HCT116 (cell line): Measurements from ENCODE around the gene TNKS2. TPM values are rescaled to one million over a fixed set of nuclear protein-coding genes. Genes with fewer than 3 reads are reported as not detected.

ENCODE experiments used
- ATAC-seq: fragments of 200-7000 bp; cut with Tn5 transposase; 2 replicates; pipeline ENCODE4 v1.9.1; 2020; ENCODE audit warnings: mild to moderate bottlenecking, moderate library complexity
- BruUV-seq: library from RNA; stranded (reverse); fragments of 400-500 nt; replicated peaks from 2 replicates; lab custom pipeline; 2021; lab: Mats Ljungman, UMichigan
- CTCF ChIA-PET: fragments of 300-600 bp; sonication (Branson Sonifier 250); formaldehyde crosslinking; loops from one replicate; lab custom pipeline; 2021; ENCODE audit warnings: antibody characterized with exemption; lab: Charles Lee
- POLR2A ChIA-PET: fragments of 300-600, 350-600 bp; sonication (Branson Sonifier 250); formaldehyde crosslinking; loops from one replicate; lab custom pipeline; 2021; ENCODE audit warnings: antibody characterized with exemption; lab: Charles Lee
- RAD21 ChIA-PET, 2 experiments: fragments of 300-600 bp; sonication (Branson Sonifier 250); formaldehyde crosslinking; loops; one replicate each; lab custom pipeline; 2023; ENCODE audit warnings: low total read pairs in 2 of 2; ENCODE audit not compliant: uncharacterized antibody in 2 of 2, unreplicated experiment in 2 of 2, low non-redundant PET in 1 of 2; lab: Charles Lee
- DNase-seq: peaks from one replicate; pipeline ENCODE4 v3.0.0-alpha.2; 2010; ENCODE audit warnings: low read depth, low spot score
- H2AFZ ChIP-seq: fragments of 200-600 bp; shearing (Covaris generic), sonication (generic); 2 replicates; pipeline ENCODE4 v1.6.1; 2017; ENCODE audit warnings: low read depth, mixed run types, mixed read lengths, antibody characterized with exemption, low read length; ENCODE audit not compliant: poor library complexity, severe bottlenecking
- H3K27ac ChIP-seq: 2 replicates; pipeline ENCODE4 v1.5.1; 2012; ENCODE audit warnings: low read depth, low read length
- H3K27me3 ChIP-seq: fragments of 200-600 bp; sonication (generic); 2 replicates; pipeline ENCODE4 v1.6.1; 2016; ENCODE audit warnings: mixed run types, low read length, mixed read lengths; ENCODE audit not compliant: insufficient read depth
- H3K36me3 ChIP-seq, 2 experiments: fragments of 200-500 bp in 1 of 2; fragments of 200-600 bp in 1 of 2; sonication (Bioruptor generic) in 1 of 2; sonication (generic) in 1 of 2; 2 replicates each; pipeline versions ENCODE4 v1.5.1 to v1.6.1; 2014 to 2016; ENCODE audit warnings: low read length in 2 of 2, inconsistent platforms in 1 of 2, mixed read lengths in 1 of 2, mixed run types in 1 of 2; ENCODE audit not compliant: insufficient read depth in 2 of 2, control insufficient read depth in 1 of 2
- H3K4me1 ChIP-seq, 2 experiments: fragments of 200-600 bp in 1 of 2; sonication (generic) in 1 of 2; 2 replicates each; pipeline versions ENCODE4 v1.5.1 to v1.6.1; 2012 to 2017; ENCODE audit warnings: low read length in 2 of 2, inconsistent platforms in 1 of 2, mild to moderate bottlenecking in 1 of 2, mixed read lengths in 1 of 2, mixed run types in 1 of 2, moderate library complexity in 1 of 2; ENCODE audit not compliant: insufficient read depth in 2 of 2, control insufficient read depth in 1 of 2
- H3K4me2 ChIP-seq: fragments of 200-600 bp; sonication (generic); 2 replicates; pipeline ENCODE4 v1.6.1; 2017; ENCODE audit warnings: mixed run types, low read length, mixed read lengths
- H3K4me3 ChIP-seq, 2 experiments: fragments of 200-600 bp in 1 of 2; sonication (generic) in 1 of 2; replicated peaks in 1 of 2; 2 replicates each; pipeline ENCODE4 v1.5.1; 2011 to 2016; ENCODE audit warnings: low read length in 2 of 2, control low read depth in 1 of 2, low read depth in 1 of 2, mild to moderate bottlenecking in 1 of 2, mixed read lengths in 1 of 2, mixed run types in 1 of 2
- H3K79me2 ChIP-seq: fragments of 200-600 bp; sonication (generic); 2 replicates; pipeline ENCODE4 v1.6.1; 2017; ENCODE audit warnings: mild to moderate bottlenecking, mixed run types, low read length, moderate library complexity, mixed read lengths; ENCODE audit not compliant: insufficient read depth
- H3K9ac ChIP-seq: fragments of 200-600 bp; sonication (generic); 2 replicates; pipeline ENCODE4 v1.6.1; 2016; ENCODE audit warnings: low read length, mixed read lengths
- H3K9me2 ChIP-seq: fragments of 200-600 bp; sonication (generic), shearing (Covaris generic); 2 replicates; pipeline ENCODE4 v1.6.1; 2017; ENCODE audit warnings: mixed run types, mild to moderate bottlenecking, moderate library complexity; ENCODE audit not compliant: insufficient read depth
- H3K9me3 ChIP-seq, 2 experiments: fragments of 200-500 bp in 1 of 2; fragments of 200-600 bp in 1 of 2; sonication (Bioruptor generic) in 1 of 2; sonication (generic) in 1 of 2; 2 replicates each; pipeline ENCODE4 v1.6.1; 2014 to 2017; ENCODE audit warnings: low read length in 2 of 2, mixed read lengths in 2 of 2, inconsistent platforms in 1 of 2, low read depth in 1 of 2, mild to moderate bottlenecking in 1 of 2, mixed run types in 1 of 2, moderate library complexity in 1 of 2; ENCODE audit not compliant: control insufficient read depth in 1 of 2, insufficient read depth in 1 of 2
- H4K20me1 ChIP-seq: fragments of 200-600 bp; sonication (generic), shearing (Covaris generic); 2 replicates; pipeline ENCODE4 v1.6.1; 2017; ENCODE audit warnings: mixed run types, mild to moderate bottlenecking, moderate library complexity; ENCODE audit not compliant: insufficient read depth
- ATF3 ChIP-seq: IDR thresholded peaks from 2 replicates; pipeline ENCODE4 v1.6.1; 2012
- CBX3 ChIP-seq: IDR thresholded peaks from 2 replicates; pipeline ENCODE4 v1.6.1; 2012; ENCODE audit warnings: low read depth
- CTCF ChIP-seq, 3 experiments: fragments of 200-600 bp in 1 of 3; sonication (generic) in 1 of 3; IDR thresholded peaks in 2 of 3; conservative IDR thresholded peaks in 1 of 3; 2 replicates each; pipeline ENCODE4 v1.5.1; 2012 to 2017; ENCODE audit warnings: low read depth in 2 of 3, low read length in 2 of 3, antibody characterized with exemption in 1 of 3, borderline replicate concordance in 1 of 3, control low read depth in 1 of 3, mild to moderate bottlenecking in 1 of 3, mixed read lengths in 1 of 3, mixed run types in 1 of 3, moderate library complexity in 1 of 3; ENCODE audit not compliant: insufficient read depth in 1 of 3
- ELF1 ChIP-seq: IDR thresholded peaks from 2 replicates; pipeline ENCODE4 v1.6.1; 2012; ENCODE audit warnings: low read depth, borderline replicate concordance
- FOSL1 ChIP-seq: IDR thresholded peaks from 2 replicates; pipeline ENCODE4 v1.6.1; 2012; ENCODE audit warnings: low read depth
- MAX ChIP-seq: IDR thresholded peaks from 2 replicates; pipeline ENCODE4 v1.6.1; 2012
- POLR2AphosphoS5 ChIP-seq: IDR thresholded peaks from 2 replicates; pipeline ENCODE4 v1.6.1; 2011; ENCODE audit warnings: mild to moderate bottlenecking, low read depth, low read length, moderate library complexity
- REST ChIP-seq: IDR thresholded peaks from 2 replicates; pipeline ENCODE4 v1.6.1; 2012; ENCODE audit warnings: low read depth
- SIN3A ChIP-seq: IDR thresholded peaks from 2 replicates; pipeline ENCODE4 v1.6.1; 2012; ENCODE audit warnings: low read depth
- SP1 ChIP-seq: IDR thresholded peaks from 2 replicates; pipeline ENCODE4 v1.6.1; 2012; ENCODE audit warnings: low read depth
- TCF7L2 ChIP-seq: IDR thresholded peaks from 2 replicates; pipeline ENCODE4 v1.7.0; 2011; ENCODE audit warnings: borderline replicate concordance, inconsistent platforms; ENCODE audit not compliant: insufficient read depth, insufficient read length; ENCODE audit errors: extremely low read depth
- YY1 ChIP-seq: IDR thresholded peaks from 2 replicates; pipeline ENCODE4 v1.6.1; 2011; ENCODE audit warnings: low read length, low read depth, moderate library complexity, mild to moderate bottlenecking; ENCODE audit not compliant: insufficient replicate concordance; ENCODE audit errors: extremely low read depth
- ZBTB33 ChIP-seq: IDR thresholded peaks from 2 replicates; pipeline ENCODE4 v1.6.1; 2011; ENCODE audit warnings: mild to moderate bottlenecking, low read length, moderate library complexity; ENCODE audit not compliant: insufficient replicate concordance; ENCODE audit errors: extremely low read depth
- ZFX ChIP-seq: fragments of 450-650 bp; IDR thresholded peaks from 2 replicates; pipeline ENCODE4 v1.6.1; 2017
- intact Hi-C: fragments of 100-400 bp; cut with micrococcal nuclease; formaldehyde crosslinking; loops from 2 replicates; pipeline ENCODE4 v1.10.0; 2022
- total RNA-seq: library from RNA; stranded (reverse); gene quantifications from one replicate; pipeline ENCODE4 v1.2.1, GENCODE V29; 2021; ENCODE audit not compliant: unreplicated experiment

The TNKS2 gene
- total RNA-seq, 1 experiment from 2014 or later = 20.7 TPM

GRCh38 chr10:91880310-91880709 is 82.1 kb downstream of the TNKS2 start:
- no peak for DNase-seq
- H2AFZ ChIP-seq = no peak overlapping the region
- no peak overlapping the region for H3K9ac ChIP-seq
- H3K4me2 ChIP-seq = no peak overlapping the region
- ChIA-PET POLR2A (no interaction called here), CTCF (no interaction called here), RAD21 (interaction anchor here in 1 of 2 experiments (0.6 kb wide), 1 partner anchor 47 kb away, joined by 4 read pairs; no protein-coding TSS in a partner anchor)
- H3K9me2 ChIP-seq = no peaks in the 10 kb centered on the region
- no peak for TF ChIP-seq FOSL1
- TF ChIP-seq SIN3A = no peak
- no peak for TF ChIP-seq YY1
- TF ChIP-seq ZFX = no peak
- TF ChIP-seq CTCF (IDR thresholded peaks at IDR 0.05 in 2 of 3, conservative IDR thresholded peaks at IDR 0.05 in 1 of 3; ENCODE audit: borderline replicate concordance in 1 of 3, insufficient read depth in 1 of 3, low read depth in 2 of 3, low read length in 2 of 3) = no peak
- no peak for TF ChIP-seq MAX
- TF ChIP-seq SP1 = no peak
- no peak for TF ChIP-seq POLR2AphosphoS5
- TF ChIP-seq TCF7L2 = no peak
- TF ChIP-seq CBX3 = no peak
- no peak for TF ChIP-seq ATF3
- TF ChIP-seq REST = no peak
- TF ChIP-seq ELF1 = no peak
- TF ChIP-seq ZBTB33 = no peak
- no TSS peak for BruUV-seq
- no peak overlapping the region for H3K4me3 ChIP-seq
- no peaks in the 10 kb centered on the region for H3K9me3 ChIP-seq
- no peaks in the 10 kb centered on the region; a peak in 1 of 4 replicates for H3K4me1 ChIP-seq
- no peaks in the 10 kb centered on the region for H3K79me2 ChIP-seq
- ATAC-seq = peak; percentile 69
- H3K36me3 ChIP-seq = no peaks in the 10 kb centered on the region
- H4K20me1 ChIP-seq = no peaks in the 10 kb centered on the region
- H3K27ac ChIP-seq = no peak overlapping the region
- intact Hi-C loops = no loop called here
- H3K27me3 ChIP-seq = no peaks in the 10 kb centered on the region
